Left ventricle myocardium inferior (tissue), 1 donor: ENCODE measurements around the gene NCOR2. TPM values are rescaled to one million over a fixed set of nuclear protein-coding genes. Genes with fewer than 3 reads are reported as not detected.
A peak's percentile ranks its signal among the peaks of the same experiment; 100 is the strongest.

Source experiments
- DNase-seq: peaks from one replicate; pipeline ENCODE4 v3.0.0-alpha.2; 2020
- H3K27ac ChIP-seq: fragments of 200-600 bp; replicated peaks from 2 replicates; pipeline ENCODE4 v1.8.0; 2021
- H3K27me3 ChIP-seq: fragments of 200-600 bp; 2 replicates; pipeline ENCODE4 v1.8.0; 2021; ENCODE audit warnings: low read depth
- H3K36me3 ChIP-seq: fragments of 200-600 bp; 2 replicates; pipeline ENCODE4 v1.8.0; 2021
- H3K4me1 ChIP-seq: fragments of 200-600 bp; 2 replicates; pipeline ENCODE4 v1.8.0; 2021
- H3K4me3 ChIP-seq: fragments of 200-600 bp; 2 replicates; pipeline ENCODE4 v1.8.0; 2021; ENCODE audit warnings: mild to moderate bottlenecking, moderate library complexity
- H3K9me3 ChIP-seq: fragments of 200-600 bp; replicated peaks from 2 replicates; pipeline ENCODE4 v1.8.0; 2021
- intact Hi-C: fragments of 100-400 bp; cut with micrococcal nuclease; formaldehyde crosslinking; loops from one replicate; pipeline ENCODE4 v1.11.0; 2022
- total RNA-seq: library from RNA; stranded (reverse); fragmentation: NEBNext Ultra II Directional; extraction: Animal tissue kit (Norgen Biotek cat#: 25700); gene quantifications from one replicate; pipeline ENCODE4 v1.2.1, GENCODE V29; 2021
- TF ChIP-seq, protein P1 (sequence below): fragments of 200-600 bp; IDR thresholded peaks from 2 replicates; pipeline ENCODE4 v1.8.0; 2021; ENCODE audit warnings: antibody characterized with exemption, mild to moderate bottlenecking, borderline replicate concordance
- donor health status: DM: no; HTN: yes; CAD: no; lungs with severe emphysema.

Gene NCOR2
- total RNA-seq, 1 donor from 2014 or later: 152 TPM

DNA sequence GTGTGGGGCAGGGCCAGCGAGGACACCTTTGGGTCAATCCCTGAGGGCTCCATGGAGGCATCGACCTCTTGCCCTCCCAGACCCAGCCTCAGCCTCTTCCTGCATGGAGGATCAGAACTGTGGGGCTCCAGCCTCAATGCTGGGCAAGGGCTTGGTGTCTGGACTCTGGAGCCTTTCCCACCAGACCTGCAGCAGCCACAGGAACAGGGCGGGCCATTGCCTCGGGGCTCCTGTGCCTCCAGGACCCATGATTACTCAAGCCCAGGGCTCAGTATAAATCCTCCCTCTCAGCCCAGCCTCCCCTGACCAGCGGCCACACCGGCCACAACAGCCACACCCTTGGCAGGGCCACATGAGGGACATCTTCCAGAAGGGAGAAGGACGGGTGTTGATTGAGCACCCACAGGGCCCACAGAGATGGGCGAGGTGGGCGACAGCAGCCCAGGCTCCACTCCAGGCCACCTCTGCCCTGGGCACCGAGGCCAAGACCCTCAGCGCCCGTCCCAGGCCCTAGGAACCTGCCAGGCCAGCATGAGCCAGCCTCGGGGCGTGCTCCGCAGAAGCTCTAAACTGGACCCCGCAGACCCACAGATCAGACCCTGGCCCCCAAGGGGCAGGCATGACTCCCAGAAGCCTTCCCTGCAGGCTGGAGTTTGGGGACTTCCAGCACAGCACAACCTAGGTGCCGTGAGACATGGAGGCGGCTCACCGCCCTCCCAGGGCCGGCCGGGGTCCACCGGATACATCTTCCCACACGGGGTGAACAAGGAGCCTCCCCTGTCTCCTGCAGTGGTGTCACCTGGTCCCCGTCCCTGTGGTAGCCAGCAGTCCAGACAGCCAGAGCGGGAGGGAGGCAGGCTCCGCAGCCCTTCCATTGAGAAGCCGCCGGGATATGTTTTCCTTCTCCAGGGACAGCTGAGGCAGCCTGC is 25.1 kb downstream of the NCOR2 start:
- peaks cover 81% of the 10 kb centered on the region for H3K4me1 ChIP-seq

DNA sequence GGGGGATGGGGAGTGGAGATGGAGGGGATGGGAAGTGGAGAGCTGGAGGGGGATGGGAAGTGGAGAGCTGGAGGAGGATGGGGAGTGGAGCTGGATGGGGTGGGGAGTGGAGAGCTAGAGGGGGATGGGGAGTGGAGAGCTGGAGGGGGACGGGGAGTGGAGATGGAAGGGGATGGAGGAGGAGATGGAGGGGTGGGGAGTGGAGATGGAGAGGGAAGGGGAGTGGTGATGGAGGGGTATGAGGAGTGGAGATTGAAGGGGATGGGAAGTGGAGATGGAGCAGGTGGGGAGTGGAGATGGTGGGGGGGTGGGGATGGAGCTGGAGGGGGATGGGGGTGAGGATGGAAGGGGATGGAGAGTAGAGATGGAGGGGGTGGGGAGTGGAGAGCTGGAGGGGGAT is 26.1 kb downstream of the NCOR2 start:
- no peak for DNase-seq
- H3K4me1 ChIP-seq: peaks cover 85% of the 10 kb centered on the region
- intact Hi-C loops: no loop called here
- no peaks in the 10 kb centered on the region for H3K36me3 ChIP-seq
- H3K9me3 ChIP-seq: no peaks in the 10 kb centered on the region
- no peaks in the 10 kb centered on the region for H3K27me3 ChIP-seq
- no peak overlapping the region for H3K4me3 ChIP-seq
- H3K27ac ChIP-seq: no peak overlapping the region
- TF ChIP-seq, protein P1, sequence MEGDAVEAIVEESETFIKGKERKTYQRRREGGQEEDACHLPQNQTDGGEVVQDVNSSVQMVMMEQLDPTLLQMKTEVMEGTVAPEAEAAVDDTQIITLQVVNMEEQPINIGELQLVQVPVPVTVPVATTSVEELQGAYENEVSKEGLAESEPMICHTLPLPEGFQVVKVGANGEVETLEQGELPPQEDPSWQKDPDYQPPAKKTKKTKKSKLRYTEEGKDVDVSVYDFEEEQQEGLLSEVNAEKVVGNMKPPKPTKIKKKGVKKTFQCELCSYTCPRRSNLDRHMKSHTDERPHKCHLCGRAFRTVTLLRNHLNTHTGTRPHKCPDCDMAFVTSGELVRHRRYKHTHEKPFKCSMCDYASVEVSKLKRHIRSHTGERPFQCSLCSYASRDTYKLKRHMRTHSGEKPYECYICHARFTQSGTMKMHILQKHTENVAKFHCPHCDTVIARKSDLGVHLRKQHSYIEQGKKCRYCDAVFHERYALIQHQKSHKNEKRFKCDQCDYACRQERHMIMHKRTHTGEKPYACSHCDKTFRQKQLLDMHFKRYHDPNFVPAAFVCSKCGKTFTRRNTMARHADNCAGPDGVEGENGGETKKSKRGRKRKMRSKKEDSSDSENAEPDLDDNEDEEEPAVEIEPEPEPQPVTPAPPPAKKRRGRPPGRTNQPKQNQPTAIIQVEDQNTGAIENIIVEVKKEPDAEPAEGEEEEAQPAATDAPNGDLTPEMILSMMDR: no peak

More for the DNA sequence above, 25.1 kb downstream of the NCOR2 start:
- Histone ChIP-seq H3K4me3 (no peak overlapping the region), H3K27me3 (no peaks in the 10 kb centered on the region), H3K36me3 (no peaks in the 10 kb centered on the region), H3K9me3 (no peaks in the 10 kb centered on the region), H3K27ac (no peak overlapping the region)
- intact Hi-C loops: no loop called here
- TF ChIP-seq, protein P1: no peak
- DNase-seq: no peak

DNA sequence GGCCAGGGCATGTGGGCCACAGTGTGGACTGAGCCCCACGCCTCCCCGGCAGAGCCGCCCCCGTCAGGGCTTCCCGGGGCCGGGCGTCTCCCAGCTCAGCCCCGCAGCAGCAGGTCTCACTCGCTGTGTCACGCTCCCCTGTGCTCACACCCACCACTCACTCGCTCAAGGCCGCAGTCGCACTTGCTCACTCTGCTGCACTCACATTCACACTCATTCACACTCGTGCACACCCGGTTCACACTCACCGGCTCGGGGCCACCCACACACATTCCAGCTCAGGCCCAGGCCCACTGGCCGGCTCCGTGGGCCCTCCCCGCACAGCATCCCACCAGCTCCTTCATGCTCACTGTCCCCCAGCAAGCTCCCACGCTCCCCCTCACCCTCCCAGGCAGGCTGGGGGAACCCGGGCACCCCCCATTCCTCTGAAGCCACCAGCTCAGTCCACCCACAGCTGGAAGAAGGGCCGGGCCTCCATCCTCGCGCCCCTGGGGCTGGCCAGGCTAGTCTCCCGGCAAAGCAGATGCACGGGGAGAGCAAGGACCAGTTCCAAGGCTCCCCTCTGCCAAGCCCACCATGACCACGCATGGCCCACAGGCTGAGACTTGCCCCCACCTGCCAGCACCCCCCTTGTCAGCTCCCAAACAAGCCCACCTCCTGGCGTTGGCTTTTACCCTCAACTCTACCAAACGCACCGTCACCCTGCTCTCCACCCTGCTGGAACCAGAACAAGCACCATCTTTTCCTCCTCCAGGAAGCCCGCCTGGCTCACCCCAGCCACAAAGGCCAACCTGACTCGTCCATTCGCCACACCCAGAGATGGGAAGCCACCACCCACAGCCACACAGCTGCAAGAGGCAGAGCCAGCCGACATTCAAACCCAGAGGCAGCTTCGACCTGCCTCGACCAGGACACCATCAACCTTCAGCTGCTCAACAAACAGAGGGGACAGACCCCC is 28.0 kb downstream of the NCOR2 start:
- Histone ChIP-seq H3K36me3 (peaks cover 5% of the 10 kb centered on the region), H3K4me1 (peaks cover 72% of the 10 kb centered on the region), H3K27me3 (no peaks in the 10 kb centered on the region), H3K27ac (peak overlapping the region; percentile 80), H3K9me3 (no peaks in the 10 kb centered on the region), H3K4me3 (no peak overlapping the region)
- no peak for DNase-seq
- TF ChIP-seq, protein P1: no peak
- intact Hi-C loops: no loop called here

DNA sequence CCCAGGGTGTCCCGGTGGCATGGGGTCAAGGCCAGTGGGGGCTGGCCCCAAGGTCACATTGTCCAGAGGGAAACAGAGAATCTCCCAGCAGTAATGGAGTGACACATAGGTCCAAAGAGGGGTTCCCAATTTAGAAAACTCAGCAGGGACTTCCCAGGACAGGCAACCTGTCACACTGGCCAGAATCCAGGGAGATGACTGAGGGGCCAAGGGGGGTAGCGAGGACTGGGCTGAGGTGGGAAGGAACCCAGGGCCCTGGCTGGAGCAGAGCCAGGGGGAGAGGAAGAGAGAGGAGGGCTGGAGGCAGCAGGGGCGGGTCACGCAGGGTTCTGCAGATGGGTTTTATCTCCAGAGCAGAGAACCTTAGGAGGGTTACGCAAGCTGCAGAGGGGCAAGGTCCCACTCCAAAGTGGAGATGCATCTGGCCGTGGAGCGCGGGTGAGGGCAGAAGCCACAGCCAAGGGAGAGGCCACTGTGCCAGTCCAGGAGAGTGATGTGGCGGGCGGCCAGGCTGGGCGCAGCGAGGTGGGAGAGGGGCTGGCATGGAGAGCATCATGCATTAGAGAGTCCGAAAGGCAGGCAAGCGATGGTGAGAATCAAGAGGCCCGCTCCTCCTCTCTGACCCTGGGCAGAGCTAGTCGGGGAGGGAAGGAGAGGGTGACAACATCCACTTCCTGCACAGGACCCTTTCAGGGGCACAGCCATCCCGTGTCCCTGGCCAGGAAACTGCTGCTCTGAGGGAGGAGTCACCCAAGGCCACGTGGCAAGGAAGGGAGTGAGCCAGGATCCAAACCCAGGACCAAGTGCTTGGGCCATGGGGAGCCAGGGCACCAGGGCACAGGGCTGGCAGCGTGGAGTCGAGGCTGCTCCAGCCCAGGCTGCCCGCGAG is 29.0 kb downstream of the NCOR2 start:
- H3K4me1 ChIP-seq: peaks cover 63% of the 10 kb centered on the region
- no peaks in the 10 kb centered on the region for H3K27me3 ChIP-seq
- H3K9me3 ChIP-seq: no peaks in the 10 kb centered on the region
- peaks cover 10% of the 10 kb centered on the region for H3K36me3 ChIP-seq
- H3K4me3 ChIP-seq: peak overlapping the region; percentile 6
- peak overlapping the region; percentile 80 for H3K27ac ChIP-seq
- no peak for DNase-seq
- TF ChIP-seq, protein P1: no peak
- intact Hi-C loops: no loop called here
